ENCODE measurements around the gene USP7. TPM values are rescaled to one million over a fixed set of nuclear protein-coding genes. Genes with fewer than 3 reads are reported as not detected.
A peak's percentile ranks its signal among the peaks of the same experiment; 100 is the strongest.

Gene USP7
- total RNA-seq, 4 donors from 2014 or later = 125 to 139 (median 130) TPM

DNA sequence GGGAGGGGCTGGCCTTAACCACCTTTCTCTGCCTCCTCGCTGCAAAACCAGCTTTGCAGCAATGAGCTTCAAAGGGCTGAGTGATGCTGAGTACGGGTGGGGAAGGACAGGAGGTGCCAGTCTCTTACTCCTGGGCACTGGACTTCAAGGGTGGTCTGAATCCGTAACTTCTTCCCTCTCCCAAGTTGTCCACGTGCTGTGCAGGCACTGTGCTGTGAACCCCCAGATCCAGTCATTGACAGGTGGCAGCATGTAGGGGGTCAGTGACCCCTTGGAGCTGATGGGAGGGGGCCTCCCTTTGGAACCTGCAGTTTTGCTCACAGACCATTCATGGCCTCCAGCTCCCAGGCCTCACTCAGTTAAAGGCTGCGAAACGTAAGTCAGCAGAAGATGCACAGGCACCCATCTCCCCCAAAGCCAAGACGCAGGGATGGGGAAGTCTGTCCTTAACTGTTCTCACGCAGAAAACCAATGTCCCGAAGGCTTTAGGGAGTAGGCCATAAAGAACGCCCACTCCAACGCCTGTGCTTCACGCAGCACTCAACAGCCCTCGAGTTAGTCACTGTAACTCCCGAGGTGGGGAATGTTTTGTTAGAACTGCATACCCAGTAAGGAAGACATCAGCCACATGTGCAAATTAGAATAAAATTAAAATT lies 73.7 kb downstream of the USP7 start:
- Histone ChIP-seq H3K4me1 (peaks cover 0 to 16% (median 4%) of the 10 kb centered on the region in 4 donors), H3K27ac (no peak overlapping the region), H3K9me3 (no peaks in the 10 kb centered on the region), H3K27me3 (no peaks in the 10 kb centered on the region), H3K4me3 (no peak overlapping the region), H3K36me3 (peaks cover 0 to 51% (median 0%) of the 10 kb centered on the region in 3 donors)
- DNase-seq = peak in 1 of 3 donors; percentile 42
- no peak for TF ChIP-seq POLR2A (IDR thresholded peaks at IDR 0.05)
- TF ChIP-seq, protein P1, sequence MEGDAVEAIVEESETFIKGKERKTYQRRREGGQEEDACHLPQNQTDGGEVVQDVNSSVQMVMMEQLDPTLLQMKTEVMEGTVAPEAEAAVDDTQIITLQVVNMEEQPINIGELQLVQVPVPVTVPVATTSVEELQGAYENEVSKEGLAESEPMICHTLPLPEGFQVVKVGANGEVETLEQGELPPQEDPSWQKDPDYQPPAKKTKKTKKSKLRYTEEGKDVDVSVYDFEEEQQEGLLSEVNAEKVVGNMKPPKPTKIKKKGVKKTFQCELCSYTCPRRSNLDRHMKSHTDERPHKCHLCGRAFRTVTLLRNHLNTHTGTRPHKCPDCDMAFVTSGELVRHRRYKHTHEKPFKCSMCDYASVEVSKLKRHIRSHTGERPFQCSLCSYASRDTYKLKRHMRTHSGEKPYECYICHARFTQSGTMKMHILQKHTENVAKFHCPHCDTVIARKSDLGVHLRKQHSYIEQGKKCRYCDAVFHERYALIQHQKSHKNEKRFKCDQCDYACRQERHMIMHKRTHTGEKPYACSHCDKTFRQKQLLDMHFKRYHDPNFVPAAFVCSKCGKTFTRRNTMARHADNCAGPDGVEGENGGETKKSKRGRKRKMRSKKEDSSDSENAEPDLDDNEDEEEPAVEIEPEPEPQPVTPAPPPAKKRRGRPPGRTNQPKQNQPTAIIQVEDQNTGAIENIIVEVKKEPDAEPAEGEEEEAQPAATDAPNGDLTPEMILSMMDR (IDR thresholded peaks at IDR 0.05) = no peak

DNA sequence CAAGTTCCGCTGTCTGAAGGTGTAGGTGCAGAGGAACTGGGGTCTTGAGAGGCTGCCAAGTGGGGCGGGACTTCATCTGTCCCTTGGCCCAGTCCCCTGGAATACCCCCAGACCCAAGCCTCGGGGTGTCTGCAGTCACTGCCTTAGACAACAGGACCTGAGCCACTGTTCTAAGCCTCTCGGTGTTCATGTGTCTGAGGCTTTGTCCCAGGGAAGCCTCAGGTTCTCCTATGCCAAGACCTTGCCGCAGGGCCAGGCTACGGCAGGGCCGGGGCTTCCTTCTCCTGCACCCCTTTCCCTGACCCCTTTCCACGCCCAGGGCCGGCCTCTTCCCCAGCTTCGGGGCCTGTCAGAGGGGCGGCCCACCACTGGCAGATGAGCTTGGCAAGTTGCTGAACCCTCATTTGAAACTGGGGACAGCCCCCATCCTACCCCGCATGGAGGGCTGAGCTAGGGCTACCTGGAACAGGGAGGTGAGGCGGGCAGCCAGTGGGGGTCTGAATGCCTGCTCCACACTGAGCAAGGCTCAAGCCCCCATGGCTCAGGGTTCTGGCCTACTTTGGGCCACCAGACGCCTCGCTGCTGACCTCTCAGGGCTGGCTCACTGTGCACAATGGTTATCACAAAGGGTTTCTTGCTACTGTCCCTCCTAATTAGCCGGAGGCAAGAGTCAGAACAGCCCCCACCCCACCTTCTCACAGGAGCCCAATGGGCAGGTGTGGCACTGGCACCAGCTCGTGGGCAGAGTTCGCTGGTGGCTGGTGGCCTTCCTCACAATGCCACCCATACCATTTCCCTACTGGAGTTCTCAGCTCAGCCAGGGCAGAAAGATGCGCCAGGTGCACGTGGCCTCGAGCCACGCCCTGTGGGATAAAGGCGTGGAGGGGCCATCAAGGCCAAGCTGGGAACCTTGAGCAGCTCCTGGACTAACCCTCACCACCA lies 74.5 kb downstream of the USP7 start:
- DNase-seq = peak in 1 of 3 donors; percentile 56
- Histone ChIP-seq H3K27ac (peak overlapping the region in 1 of 4 donors; percentile 13), H3K9me3 (no peaks in the 10 kb centered on the region), H3K27me3 (no peaks in the 10 kb centered on the region), H3K4me1 (peaks cover 0 to 24% (median 4%) of the 10 kb centered on the region in 4 donors), H3K4me3 (no peak overlapping the region), H3K36me3 (peaks cover 0 to 43% (median 0%) of the 10 kb centered on the region in 3 donors)
- no peak for TF ChIP-seq POLR2A (IDR thresholded peaks at IDR 0.05)
- TF ChIP-seq, protein P1 (IDR thresholded peaks at IDR 0.05) = no peak

DNA sequence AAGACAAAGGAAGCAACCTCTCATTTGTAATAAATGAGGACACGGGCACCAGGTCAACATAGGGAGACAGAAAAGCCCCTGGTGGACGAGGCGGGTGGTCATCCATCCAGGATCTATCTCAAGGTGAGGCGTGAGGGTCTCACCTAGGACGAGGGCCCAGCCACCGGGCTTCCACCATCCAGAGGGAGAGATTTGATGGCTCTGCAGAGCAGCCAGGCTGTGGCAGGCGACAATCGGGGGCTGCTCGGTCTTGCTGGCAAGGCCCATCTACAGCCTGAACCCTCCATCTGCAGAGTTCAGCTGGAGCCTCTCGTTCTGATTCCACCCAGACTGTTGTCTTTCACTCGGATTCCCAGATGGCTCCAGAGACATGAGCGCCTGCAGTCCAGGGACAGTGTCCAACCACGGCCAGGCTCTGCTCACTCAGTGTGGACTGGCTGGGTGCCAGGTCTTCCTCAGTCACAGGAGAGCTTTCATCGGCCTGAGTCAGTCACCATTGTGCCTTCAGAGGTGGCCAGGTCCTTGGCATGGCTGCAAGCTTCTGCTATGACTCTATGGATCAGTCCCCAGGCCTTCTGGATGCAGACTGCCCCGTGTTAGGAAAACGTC lies 75.7 kb downstream of the USP7 start:
- DNase-seq = peak in 1 of 3 donors; percentile 55
- H3K27ac ChIP-seq = no peak overlapping the region

DNA sequence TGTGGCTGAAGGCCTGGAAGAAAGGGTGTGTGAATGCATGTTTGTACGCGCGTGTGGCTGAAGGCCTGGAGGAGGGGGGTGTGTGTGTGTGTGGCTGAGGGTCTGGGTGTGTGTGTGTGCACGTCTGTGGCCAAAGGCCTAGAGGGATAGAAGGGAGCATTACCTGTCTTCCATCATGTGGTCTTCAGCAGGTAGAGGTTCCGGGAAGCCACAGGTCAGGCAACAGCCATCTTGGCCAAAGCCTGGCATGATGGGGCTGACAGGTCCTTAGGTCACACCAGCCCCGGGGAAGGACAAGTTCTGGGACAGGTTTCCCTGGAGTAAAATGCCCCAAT lies 76.3 kb downstream of the USP7 start:
- Histone ChIP-seq H3K4me3 (no peak overlapping the region), H3K36me3 (peaks cover 0 to 25% (median 0%) of the 10 kb centered on the region in 3 donors), H3K27me3 (no peaks in the 10 kb centered on the region), H3K9me3 (no peaks in the 10 kb centered on the region), H3K27ac (no peak overlapping the region), H3K4me1 (peaks cover 0 to 28% (median 4%) of the 10 kb centered on the region in 4 donors)
- DNase-seq = peak in 1 of 3 donors; percentile 46
- no peak for TF ChIP-seq POLR2A (IDR thresholded peaks at IDR 0.05)
- TF ChIP-seq, protein P1 (IDR thresholded peaks at IDR 0.05) = no peak

More for the DNA sequence above, 75.7 kb downstream of the USP7 start:
- Histone ChIP-seq H3K4me1 (peaks cover 0 to 28% (median 4%) of the 10 kb centered on the region in 4 donors), H3K36me3 (peaks cover 0 to 31% (median 0%) of the 10 kb centered on the region in 3 donors), H3K4me3 (no peak overlapping the region), H3K9me3 (no peaks in the 10 kb centered on the region), H3K27me3 (no peaks in the 10 kb centered on the region)
- TF ChIP-seq, protein P1 (IDR thresholded peaks at IDR 0.05) = no peak
- TF ChIP-seq POLR2A (IDR thresholded peaks at IDR 0.05) = no peak

DNA sequence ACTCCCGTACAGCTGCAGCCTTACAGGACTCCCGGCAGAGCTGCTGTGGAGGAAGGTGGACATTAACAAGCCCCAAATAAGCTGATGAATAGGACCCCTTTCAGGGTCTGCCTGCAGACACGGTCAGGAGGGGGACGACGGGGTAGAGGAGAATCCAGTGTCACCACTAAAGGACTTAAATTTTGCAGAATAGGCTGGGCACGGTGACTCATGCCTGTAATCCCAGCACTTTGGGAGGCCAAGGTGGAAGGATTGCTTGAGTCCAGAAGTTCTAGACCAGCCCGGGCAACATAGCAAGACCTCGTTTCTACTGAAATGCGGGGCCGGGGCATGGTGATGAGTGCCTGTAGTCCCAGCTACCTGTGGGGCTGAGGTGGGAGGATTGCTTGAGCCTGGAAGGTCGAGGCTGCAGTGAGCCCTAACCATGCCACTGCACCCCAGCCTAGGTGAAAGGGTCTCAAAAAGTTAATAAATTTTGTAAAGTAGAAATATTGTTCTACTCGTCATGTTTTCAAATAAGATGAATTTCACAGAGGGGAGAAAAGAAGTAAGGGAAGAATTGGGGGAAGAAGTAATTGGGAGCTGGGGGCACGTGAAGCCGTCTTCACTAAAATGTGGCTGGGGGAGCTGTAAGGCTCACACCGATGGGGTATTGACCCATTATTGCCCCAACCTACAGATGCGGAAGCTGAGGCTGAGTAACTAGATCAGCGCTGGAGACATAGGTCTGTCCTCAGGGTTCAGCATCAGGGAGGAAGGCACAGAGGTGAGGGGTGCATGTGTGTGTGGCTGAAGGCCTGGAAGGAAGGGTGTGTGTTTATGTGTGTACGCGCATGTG lies 76.9 kb downstream of the USP7 start:
- Histone ChIP-seq H3K36me3 (peaks cover 0 to 19% (median 0%) of the 10 kb centered on the region in 3 donors), H3K27me3 (no peaks in the 10 kb centered on the region), H3K27ac (no peak overlapping the region), H3K4me3 (no peak overlapping the region), H3K9me3 (no peaks in the 10 kb centered on the region), H3K4me1 (peaks cover 0 to 28% (median 4%) of the 10 kb centered on the region in 4 donors)
- DNase-seq = peak in 1 of 3 donors; percentile 39
- no peak for TF ChIP-seq POLR2A (IDR thresholded peaks at IDR 0.05)
- TF ChIP-seq, protein P1 (IDR thresholded peaks at IDR 0.05) = no peak

Measured in Peyer's patch (tissue), 4 donors.